GM08714 (cell line): ENCODE results near the gene CDHR4.
"Not testable (repeated sequence)": the region's sequence is repeated elsewhere in the genome, so short reads cannot be mapped to it uniquely, and the experiment has no call there.

Experiments used
- H3K4me3 ChIP-seq: fragments of 200-500 bp; sonication (Bioruptor generic); 2 replicates; pipeline ENCODE4 v1.5.1; 2014; ENCODE audit warnings: mild to moderate bottlenecking, low read length, inconsistent platforms
- ZNF274 ChIP-seq: IDR thresholded peaks from 2 replicates; pipeline ENCODE4 v1.6.1; 2012; ENCODE audit warnings: mild to moderate bottlenecking, low read depth, low read length

The CDHR4 gene

GRCh38 chr3:49794431-49794830 is 5.2 kb downstream of the CDHR4 start:
- no peak for TF ChIP-seq ZNF274
- H3K4me3 ChIP-seq: no peak overlapping the region

- no peak for TF ChIP-seq ZNF274
- no peak overlapping the region for H3K4me3 ChIP-seq
These were observed 6.1 kb downstream of the CDHR4 start for GRCh38 chr3:49793486-49794085.

GRCh38 chr3:49792371-49793150 is 7.1 kb downstream of the CDHR4 start:
- no peak overlapping the region for H3K4me3 ChIP-seq
- no peak for TF ChIP-seq ZNF274

- no peak for TF ChIP-seq ZNF274
- H3K4me3 ChIP-seq: no peak overlapping the region
These were observed 8.1 kb downstream of the CDHR4 start for GRCh38 chr3:49791571-49791970.

- no peak overlapping the region for H3K4me3 ChIP-seq
- TF ChIP-seq ZNF274: no peak
These were observed 8.9 kb downstream of the CDHR4 start for GRCh38 chr3:49790626-49791411.

- no peak for TF ChIP-seq ZNF274
- no peak overlapping the region for H3K4me3 ChIP-seq
These were observed 11.6 kb downstream of the CDHR4 start for GRCh38 chr3:49788056-49788455.

- TF ChIP-seq ZNF274: no peak
- H3K4me3 ChIP-seq: no peak overlapping the region
These were observed 12.1 kb downstream of the CDHR4 start for GRCh38 chr3:49787536-49787935.

GRCh38 chr3:49787182-49787464 is 12.6 kb downstream of the CDHR4 start:
- H3K4me3 ChIP-seq: peak overlapping the region; percentile 58; the same call in 1 of the 2 replicates
- no peak for TF ChIP-seq ZNF274

GRCh38 chr3:49786357-49787181 is 13.1 kb downstream of the CDHR4 start, which contains the start of gene IP6K1:
TSS of gene IP6K1 (minus strand) at chr3:49786542. CDS start at chr3:49748040, 38,502 bp downstream.
- TF ChIP-seq ZNF274: no peak
- H3K4me3 ChIP-seq: peak within 1 kb of the TSS; percentile 77

- TF ChIP-seq ZNF274: no peak
- H3K4me3 ChIP-seq: peak overlapping the region; percentile 77
These were observed 13.9 kb downstream of the CDHR4 start for GRCh38 chr3:49785565-49786356.

- not testable (repeated sequence) for H3K4me3 ChIP-seq
These were observed 17.4 kb downstream of the CDHR4 start for GRCh38 chr3:49782277-49782676.

GRCh38 chr3:49781415-49782199 is 18.1 kb downstream of the CDHR4 start:
- H3K4me3 ChIP-seq: no peak overlapping the region
- TF ChIP-seq ZNF274: no peak

GRCh38 chr3:49780975-49781365 is 18.7 kb downstream of the CDHR4 start:
- H3K4me3 ChIP-seq: not testable (repeated sequence)
